HG02973 (cell line): Measurements from ENCODE around the gene TCF7.

Source experiments
- ATAC-seq: cut with Tn5 transposase; IDR thresholded peaks from one replicate; pipeline ENCODE4 v1.9.1; 2021; ENCODE audit warnings: moderate library complexity; ENCODE audit not compliant: unreplicated experiment

TCF7 gene

DNA sequence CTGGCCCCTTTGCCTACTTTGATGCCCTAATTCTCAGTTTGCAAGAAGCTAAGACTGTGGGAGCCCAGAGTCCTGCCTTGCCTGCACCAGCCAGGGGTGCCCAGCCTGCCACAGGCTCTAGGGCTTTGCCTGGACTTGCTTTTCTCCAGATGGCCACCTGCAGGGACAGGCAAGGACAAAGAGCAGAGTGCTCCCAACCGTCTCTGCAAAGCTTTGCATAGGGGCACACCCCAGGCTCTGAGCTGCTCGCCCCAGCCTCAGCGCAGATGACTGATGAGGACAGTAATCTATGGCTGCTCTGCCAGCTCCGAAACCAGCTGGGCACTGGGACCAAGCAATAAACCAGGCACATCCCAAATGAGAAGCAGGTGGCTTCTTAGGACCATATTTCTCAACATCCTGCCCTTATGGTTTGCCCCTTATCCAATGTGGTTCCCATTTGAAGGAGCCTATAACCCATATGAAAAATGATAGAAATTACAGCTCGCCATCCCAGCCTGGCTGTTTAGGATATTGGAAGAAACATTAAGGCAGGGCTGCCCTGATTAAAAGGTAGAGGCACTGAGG is 25.4 kb upstream of the TCF7 start:
- no peak for ATAC-seq

DNA sequence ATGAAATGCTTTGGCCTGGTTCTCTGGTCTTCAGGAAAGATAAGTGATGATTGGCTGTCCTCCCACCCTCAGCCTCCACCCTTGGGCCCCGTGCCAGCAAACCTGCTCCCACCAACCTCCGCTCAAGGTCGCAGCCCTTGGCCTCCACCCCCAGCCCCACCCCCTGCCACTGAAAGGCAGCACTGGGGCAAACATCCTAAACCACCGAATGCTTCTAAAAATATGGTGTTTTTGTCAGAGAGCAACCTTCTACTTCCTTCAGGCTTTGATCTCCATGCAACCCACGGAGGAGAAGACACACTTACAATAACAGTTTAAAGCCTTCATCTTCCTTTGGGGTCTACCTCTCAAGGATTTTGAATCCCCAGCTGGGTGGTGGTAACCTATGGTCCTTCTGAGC is 24.0 kb upstream of the TCF7 start:
- no peak for ATAC-seq

DNA sequence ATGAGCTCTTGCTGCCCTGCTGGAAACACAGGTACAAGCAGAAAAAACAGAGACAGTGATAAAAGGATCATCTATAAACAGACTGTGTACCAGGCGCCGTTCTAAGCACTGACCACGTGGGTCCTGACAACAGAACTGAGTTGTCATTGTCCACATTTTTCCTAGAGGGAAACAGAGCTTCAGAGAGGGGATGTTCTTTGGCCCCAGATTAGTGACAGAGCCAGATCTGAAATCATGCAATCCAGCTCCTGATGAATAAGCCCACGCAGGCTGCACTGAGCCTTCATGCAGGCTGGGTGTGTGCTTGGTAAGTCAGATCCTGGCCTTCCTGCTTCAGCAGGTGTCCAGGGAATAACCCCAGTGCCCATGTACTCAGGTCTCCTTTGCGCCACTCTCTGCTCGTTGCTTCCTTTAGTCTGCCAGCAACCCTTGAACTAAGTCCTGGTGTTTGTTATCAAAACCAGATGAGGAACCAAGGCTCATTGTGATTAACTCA is 22.8 kb upstream of the TCF7 start:
- no peak for ATAC-seq

DNA sequence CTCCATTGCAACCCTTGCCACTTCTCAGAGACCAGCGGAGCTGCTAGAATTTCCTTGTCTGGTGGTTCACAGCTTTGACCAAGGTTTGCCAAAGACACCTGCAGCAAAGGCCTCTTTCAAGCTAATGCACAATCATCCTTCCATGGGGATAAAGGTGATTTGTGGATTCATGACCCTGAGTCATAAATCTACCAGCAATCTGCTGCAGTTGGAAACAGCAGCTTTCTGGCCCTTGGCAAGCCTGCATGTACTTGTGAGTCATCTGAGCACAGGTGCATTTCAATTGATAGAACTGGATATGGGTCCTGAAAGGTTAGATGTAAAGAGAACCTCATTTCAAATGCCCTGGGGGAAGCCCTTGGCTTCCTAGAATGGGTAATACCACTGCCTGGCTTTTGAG is 21.6 kb upstream of the TCF7 start:
- ATAC-seq: no peak

DNA sequence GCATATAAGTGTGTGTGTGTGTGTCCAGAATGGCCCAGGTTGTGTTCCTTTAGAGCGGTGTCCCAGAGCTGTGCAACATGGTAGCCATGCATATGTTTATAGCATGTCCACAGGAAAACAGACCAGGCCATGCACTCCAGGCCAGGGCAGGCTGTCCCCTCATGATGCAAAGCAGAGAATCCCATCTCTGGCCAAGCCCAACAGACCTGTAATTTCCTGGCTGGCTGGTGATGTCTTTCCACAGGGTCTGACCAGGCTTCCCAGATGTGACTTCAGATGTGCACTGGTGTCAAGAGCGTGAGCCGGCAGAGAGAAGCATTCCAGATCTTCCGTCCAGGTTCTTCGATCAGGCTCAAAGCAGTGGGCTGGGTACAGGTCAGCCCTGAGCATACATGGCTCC is 21.1 kb upstream of the TCF7 start:
- no peak for ATAC-seq

DNA sequence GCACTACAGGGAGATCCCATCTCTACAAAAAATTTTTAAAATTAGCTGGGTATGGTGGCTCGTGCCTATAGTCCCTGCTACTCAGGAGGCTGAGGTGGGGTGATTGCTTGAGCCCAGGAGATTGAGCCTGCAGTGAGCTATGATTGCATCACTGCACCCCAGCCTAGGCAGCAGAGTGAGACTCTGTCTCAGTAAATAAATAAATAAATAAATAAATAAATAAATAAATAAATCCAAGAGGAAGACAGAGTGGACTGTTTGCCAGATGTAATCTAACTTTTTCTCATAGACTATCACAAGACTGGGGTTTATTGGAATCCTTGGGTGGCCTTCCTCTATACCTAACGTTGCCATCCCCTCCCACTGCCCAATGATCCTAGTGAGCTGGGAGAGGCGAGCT is 19.2 kb upstream of the TCF7 start:
- no peak for ATAC-seq

DNA sequence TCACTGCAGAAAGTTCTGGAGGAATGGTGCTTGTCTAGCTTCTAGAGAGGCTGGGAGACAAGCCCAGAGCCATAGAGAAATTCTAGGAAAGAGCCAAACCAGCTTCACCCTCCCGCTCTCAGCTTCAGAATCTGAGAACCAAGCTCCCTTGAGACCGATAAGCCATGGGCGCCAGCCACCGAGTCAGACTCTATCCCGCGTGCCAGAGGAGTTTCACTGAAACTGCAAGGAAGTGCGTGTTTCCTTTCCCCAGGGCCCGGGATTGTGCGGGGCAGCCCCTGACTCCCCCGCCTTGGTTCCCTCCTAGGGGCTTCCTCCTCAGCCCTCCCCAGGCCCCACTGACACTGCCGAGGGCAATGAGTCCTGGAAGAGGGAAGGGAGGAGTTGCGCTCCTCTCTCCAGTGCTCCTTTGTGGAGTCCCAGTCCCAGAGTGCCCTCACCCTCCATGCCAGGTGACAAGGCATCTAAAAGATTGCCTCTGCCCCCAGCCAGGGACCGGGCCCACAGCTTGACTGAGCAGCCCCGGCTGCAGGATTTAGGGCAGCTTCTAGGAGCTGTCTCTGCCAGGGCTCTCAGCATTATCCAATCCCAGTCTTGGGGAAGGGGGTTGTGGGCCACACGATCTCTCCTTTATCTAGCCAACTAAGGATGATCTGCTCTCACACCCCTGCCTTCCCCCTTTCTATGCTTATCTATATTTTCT is 18.4 kb upstream of the TCF7 start:
- no peak for ATAC-seq

DNA sequence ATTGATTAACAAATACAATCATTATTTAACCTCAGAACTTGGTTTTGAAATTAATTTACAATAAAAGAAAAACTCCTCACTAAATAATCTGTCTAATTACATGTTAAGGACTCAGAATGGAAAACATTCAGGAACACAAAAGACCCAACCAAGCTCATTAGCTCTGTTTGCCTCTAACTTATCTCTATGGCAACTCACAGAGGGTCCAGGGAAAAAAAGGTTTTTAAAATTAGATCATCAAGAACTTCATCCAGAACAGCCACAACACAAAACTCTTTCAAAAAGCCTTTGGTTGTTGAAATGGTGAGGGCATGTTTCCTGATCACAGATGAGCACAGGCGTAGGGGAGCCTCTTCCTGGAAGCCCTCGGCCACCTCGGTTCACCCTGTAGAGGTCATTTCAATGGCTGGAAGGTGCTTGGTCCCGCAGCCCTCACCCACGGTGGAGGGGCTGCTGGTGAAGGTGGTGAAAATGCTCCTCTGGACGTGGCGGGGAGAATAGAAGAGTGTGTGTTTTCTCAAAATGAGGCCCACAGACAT is 17.2 kb upstream of the TCF7 start:
- ATAC-seq: no peak

DNA sequence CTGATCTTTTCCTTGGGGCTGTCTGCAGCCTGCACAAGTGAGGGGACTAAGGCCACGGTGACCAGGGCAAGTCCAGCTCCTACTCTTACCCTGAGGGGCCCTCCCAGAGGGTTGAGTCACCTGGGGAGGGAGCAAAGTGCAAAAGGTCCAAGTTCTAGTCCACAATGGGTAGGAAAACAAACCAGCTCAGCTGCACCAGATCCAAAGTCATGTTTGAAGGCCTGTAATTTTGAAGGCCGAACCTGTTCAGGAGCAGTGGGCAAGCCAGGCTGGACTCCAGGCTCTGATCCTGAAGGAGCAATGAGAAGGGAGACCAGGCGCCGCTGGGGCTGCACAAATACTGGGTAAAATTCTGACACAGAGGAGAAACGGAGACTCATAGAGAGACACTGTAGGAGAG is 15.8 kb upstream of the TCF7 start:
- no peak for ATAC-seq

DNA sequence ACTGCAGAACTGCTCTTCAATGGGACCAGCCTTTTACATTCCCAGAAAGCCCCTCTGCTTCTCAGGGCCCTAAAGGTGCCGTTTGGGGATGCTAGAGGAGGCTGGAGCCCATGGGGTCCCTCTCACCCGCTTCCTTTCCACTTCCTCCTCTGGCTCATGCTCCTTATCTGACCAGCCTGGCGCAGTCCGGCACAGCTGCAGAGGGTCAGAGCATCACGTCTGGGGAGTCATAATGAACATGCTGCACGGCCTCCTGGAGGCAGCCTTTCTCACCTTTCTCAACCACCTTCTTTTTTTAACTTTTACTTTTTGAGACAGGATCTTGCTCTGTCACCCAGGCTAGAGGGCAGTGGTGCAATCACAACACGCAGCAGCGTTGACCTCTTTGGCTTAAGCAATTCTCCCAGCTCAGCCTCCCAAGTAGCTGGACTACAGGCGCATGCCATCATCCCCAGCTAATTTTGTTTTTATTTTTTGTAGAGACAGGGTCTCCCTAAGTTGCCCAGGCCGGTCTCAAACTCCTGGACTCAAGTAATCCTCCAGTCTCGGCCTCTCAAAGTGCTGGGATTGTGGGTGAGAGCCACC is 15.1 kb upstream of the TCF7 start:
- peak; percentile 27 for ATAC-seq

DNA sequence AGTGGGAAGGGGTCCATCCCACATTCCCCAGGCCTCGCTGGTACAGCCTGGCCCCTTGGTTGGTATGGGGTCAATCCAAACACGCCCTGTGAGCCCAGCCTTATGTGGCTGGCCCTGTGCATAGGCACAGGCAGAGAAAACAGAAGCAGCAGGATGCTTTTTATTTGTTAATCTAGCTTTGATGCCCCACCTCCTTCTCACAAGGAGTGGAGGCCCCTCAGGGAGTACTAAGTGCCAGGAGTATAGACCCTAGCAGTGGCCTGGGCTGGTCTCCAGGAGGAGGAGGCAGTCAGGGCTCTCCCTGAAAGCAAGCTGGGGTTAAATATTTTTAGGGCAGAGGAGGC is 14.6 kb upstream of the TCF7 start:
- ATAC-seq: no peak

DNA sequence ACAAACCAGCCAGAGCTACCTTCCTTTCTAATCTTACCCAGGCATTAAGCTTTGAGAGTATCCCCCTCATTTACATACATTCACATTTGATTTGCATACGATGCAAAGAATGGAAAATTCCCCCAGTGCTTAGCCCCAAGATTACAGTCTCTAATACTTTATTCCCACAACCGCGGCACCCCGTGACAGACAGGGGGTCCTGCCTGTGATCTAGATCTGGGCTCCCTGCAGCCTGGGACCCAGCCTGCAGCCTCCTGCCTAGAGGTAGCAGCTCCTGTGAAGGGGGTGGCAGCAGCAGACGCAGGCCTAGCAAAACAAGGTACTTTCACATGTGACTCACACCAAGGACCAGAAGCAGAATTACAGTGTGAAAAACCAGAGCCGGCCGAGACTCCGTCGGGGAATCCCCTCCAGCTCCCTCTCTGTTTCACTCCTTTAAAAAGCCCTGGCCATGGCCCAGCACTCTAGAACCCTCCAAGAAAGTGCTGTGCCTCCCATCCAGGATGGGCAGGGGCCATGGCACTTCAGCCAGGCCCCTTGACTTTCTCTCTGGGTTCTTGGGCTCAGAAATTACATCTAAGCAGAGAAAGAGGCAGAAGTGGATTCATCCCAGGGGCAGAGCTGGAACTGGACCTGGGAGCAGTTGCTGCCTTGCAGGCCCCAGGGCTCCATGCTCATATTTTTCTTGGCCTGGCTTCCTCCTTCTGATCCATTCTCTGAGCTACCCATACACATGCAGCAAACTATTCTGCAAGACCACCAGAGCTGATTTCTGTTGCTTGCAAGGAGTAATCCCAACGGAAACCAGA is 14.0 kb upstream of the TCF7 start:
- ATAC-seq: peak; percentile 82

DNA sequence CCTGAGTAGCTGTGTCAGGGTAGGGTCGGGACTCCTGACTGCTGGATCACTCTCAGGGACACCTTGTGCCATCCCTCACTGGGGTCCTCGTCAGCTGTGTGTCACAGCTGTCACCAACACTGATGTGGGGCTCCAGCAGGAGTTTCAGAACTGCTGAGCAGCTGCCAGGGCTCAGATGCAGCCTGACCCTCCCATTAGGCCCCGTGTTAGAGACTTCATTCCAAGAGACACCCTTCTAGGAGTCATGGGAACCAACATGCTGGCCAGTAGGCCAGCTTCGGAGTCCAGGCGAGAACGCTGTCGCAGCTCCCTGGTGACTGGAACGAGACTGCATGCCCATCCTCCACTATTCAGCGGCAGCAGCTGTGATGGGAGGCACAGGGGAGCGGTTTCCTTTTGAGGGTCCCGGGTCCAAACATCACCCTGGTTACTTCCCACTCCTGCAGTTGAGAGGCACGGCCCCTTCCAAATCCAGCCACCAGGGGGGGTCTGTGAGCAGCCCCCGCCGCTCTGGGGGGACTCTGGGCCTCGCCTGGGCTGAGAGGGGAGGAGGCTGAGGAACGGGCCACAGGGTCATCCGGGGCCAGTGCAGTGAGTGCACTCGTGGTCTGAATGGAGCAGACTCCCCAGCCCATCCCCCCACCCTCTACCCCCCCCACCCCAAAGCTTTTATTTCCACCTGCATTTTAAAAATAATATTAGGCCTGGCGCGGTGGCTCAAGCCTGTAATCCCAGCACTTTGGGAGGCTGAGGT is 12.6 kb upstream of the TCF7 start:
- no peak for ATAC-seq

DNA sequence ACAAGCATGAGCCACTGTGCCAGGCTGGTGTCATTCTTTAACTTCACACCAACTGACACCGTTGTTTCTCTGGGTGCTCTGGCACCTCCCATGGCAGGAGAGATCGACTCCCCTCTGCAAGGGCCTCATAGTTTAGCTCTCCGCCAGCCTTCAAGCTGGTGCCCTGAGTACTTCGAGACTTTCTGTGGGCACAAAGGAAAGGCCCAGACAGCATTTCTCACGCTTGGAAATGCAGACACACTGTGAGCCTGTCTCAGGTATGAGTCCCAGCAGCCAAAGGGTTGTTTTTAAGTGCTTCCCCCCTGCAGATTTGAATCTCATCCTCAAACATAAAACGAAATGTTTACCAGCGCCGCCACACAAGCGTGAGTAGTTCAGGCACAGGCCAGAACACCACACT is 11.1 kb upstream of the TCF7 start:
- ATAC-seq: no peak

DNA sequence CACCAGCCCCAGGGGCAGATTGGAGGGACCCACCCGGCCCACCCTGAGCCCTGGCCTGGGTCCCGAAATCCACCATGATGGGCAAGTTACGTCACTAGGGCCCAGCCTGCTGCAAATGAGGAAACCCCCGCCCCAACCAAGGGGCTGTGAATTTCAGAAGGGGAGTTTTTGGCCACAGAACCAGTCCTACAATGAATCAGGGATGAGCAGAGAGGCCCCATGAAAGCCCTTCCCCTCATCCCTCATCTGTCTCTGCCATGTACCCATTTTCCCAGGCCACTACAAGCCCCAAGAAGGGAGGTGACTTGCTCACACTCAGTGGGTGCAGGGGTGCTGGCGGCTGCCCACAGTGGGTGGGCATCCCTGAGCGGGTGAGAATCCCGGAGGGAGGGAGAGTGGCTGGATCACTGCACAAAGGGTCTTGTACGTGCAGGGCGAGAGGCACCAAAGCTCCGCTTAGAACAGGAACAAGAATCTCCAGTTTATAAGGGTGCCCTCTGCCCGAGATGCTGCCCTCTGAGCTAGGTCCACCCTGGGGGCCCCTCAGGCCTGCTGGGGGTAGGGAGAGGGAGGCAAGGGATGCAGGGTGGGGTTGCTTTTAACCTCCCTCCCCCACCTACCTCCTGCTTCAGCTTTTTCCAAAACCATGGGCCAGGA is 10.4 kb upstream of the TCF7 start:
- no peak for ATAC-seq

DNA sequence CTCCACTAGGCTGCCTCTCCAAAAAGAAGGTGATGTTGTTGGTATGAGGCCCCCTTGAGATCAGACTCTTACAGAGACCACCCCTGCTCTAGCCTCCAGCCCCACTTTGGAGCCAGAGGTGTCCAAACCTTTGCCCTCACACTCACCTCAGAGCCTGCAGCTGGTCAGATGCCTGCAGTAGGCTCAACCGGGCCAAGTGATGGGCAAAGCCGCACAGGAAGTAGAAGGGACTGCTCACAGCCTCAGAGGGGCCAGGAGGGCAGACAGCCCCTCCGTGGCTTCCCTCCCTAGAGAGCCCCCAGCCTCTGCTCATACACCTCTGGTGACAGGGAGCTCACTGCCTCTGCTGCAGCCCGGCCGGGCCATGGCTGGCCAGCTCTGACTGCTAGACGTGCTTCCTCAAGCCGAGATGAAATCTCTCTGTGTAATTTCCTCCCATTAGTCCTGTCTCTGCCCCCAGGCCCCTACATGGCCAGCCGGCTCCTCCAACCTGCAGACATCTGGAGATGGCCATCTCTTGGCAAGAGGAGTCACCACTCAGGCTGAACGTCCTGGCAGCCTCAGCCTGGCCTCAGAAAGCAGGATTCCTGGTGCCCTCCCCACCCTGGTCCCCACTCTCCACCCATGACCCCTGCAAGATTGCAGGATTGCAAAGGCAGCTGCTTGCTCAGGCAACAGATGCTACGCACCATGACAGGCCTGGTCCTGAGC is 7.3 kb upstream of the TCF7 start:
- ATAC-seq: no peak

DNA sequence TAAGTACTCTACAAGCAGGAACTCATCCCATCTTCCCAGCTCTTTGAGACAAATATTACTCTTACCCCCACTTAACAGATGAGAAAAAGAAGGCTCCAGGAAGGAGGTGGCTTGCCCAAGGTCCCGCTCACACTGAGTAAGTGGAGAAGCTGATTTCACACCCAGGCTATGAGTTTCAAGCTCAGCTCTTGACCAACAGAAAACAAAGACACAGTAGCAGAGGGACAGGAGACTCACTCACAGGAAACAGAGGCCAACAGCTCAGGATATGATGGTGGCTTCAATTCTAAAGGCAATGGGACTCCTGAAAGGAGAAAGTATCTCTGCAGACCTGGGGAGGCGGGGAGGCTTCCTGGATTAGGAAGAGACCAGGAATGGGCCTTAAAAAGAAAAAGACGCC is 6.7 kb upstream of the TCF7 start:
- no peak for ATAC-seq

DNA sequence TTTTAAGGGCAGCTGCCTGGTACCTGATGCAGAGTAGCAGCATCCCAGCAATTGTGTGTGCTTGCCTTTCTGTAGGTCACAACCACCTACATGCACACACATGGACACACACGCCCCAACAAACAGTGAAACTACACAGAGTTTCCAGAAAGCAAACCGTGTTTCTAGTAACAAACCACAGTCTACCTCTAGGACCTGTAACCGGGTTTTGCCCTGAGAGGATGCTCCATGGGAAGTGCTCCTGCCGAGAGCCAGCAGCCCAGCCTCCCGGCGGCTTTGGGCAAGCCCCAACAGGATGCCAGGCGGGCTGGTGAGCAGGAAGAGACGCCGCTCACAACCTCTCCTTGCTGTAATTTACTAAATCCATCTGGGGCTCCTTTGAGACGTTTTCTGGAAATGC is 4.1 kb upstream of the TCF7 start:
- no peak for ATAC-seq

DNA sequence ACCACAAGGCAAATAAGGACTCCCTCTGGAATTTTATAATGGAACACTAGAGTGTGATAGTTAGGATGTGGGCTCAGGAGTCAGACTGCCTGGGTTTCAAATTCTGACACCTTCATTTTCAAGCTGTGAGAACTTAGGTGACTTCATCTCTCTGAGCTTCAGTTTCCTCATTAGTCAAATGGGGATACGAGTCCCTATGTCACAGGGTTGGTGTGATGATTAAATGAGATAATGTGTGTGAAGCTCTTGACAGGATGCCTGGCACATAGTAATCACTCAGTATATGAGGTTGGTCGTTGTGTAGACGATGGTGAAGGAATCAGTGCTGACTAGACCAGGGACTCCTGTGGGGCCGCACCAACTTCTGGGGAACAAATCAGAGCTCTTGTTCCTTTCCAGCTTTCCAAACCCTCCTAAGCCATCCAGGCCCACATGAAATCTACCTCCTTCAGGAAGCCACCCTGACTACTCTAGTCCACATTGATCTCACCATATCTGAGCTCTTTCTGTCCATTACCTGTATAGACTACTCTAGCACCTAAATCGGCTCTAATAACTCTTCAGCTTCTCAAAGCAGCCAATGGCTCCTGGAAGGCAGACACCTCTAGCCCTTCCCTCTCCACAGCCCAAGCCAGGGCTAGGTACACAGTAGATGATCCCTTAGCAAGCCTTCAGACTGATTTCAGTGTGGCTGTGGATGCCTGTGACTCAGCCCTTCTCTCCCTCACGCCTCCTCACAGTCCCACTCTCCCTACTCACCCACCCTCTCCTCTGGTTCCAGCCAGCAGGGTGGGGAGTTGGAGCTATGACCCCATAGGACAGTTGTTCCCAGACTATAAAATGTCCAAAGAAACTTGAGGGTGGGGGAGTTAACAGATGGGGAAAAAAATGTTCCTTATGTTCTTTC is 2.5 kb upstream of the TCF7 start:
- ATAC-seq: no peak
